Measurements from ENCODE around the gene BCKDK.
A peak's percentile ranks its signal among the peaks of the same experiment; 100 is the strongest.

- TF ChIP-seq CTCF (IDR thresholded peaks at IDR 0.05; ENCODE audit: insufficient read depth, low read length) (no peak), POLR2AphosphoS5 (IDR thresholded peaks at IDR 0.05; ENCODE audit: low read depth) (peak; percentile 43; the same call in 1 of the 2 replicates), REST (IDR thresholded peaks at IDR 0.05; ENCODE audit: insufficient replicate concordance, low read depth) (no peak)
These were observed 49.0 kb downstream of the BCKDK start for GRCh38 chr16:31157136-31157535.

Data from HL-60 (cell line).